ENCODE results near the gene SPEN. TPM values are rescaled to one million over a fixed set of nuclear protein-coding genes. Genes with fewer than 3 reads are reported as not detected.

SPEN gene
- 23.2 and 30.4 TPM in 2 replicates for total RNA-seq

GRCh38 chr1:15847100-15847892, at the start of gene SPEN:
Gene SPEN, plus strand, starts transcription at chr1:15847707. Its CDS starts 361 bp downstream, at chr1:15848068.

GRCh38 chr1:15807549-15807948, 40.0 kb upstream of the SPEN start, which contains the start of gene UQCRHL:
Gene UQCRHL, minus strand, starts transcription at chr1:15807649. Its CDS starts 0 bp downstream, at chr1:15807649.

DNA sequence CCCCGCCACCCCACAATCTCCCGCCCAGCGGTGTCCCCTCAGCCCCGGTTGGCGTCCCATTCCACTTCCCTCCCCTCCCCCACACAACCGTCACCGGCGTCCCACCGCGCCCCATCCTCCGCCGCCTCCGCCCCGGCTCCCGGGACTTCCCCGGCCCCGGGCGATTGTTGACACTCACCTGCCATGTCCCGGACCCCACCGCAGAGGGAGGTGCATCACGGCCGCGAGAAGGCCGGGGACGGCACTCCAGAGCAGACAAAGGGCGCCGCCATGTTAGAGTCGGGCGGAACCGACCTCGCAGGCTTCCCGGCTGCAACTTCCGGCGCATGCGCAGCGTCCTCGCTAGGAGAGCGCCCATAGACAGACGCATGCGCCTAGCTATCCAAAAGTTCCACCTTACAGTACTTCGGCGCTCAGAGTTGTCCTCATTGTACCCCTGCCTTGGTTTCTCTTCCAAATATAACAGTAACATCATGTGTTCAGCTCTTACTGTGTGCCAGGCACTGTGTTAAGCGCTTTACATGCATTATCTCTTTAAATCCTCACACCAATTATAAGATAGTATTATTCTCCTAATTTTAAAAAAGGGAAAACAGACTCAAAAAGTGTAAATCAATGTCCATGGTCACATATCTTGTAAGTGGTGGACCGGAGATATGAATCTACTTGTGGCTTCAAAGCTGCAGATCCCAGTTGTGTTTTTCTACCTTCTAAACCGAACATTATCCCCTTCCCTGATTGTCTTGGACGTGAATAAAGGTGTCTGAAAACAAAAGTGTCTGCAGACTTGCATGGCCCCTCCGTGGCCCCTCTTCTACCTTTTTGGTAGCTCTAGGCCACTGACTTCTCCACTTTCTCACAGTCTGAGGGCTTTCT, 128.5 kb downstream of the SPEN start, which contains the start of gene ZBTB17:
Gene ZBTB17, minus strand, starts transcription at position 297 of the 876 bp plus-strand sequence. CDS start 27,606 bp downstream, outside the sequence.

Other genes starting within 250 kb of the SPEN start
- gene DDI2, start 230.2 kb upstream of the SPEN start, total RNA-seq = 13.0 and 20.7 TPM in 2 replicates
- 63.7 and 75.2 TPM in 2 replicates for gene PLEKHM2, start 163.4 kb upstream of the SPEN start, total RNA-seq
- gene SLC25A34, start 111.4 kb upstream of the SPEN start, total RNA-seq = 0.21 and 0.48 TPM in 2 replicates
- not detected in 2 replicates for gene TMEM82, start 105.2 kb upstream of the SPEN start, total RNA-seq
- 74.6 and 288 TPM in 2 replicates for gene FBLIM1, start 88.9 kb upstream of the SPEN start, total RNA-seq
- gene UQCRHL, start 40.1 kb upstream of the SPEN start, total RNA-seq = 1.4 and 2.6 TPM in 2 replicates
- 32.4 and 66.3 TPM in 2 replicates for gene ZBTB17, start 128.4 kb downstream of the SPEN start, total RNA-seq
- gene SRARP, start 156.5 kb downstream of the SPEN start, total RNA-seq = not detected in 2 replicates
- gene HSPB7, start 170.3 kb downstream of the SPEN start, total RNA-seq = not detected in 2 replicates
- gene CLCNKA, start 174.3 kb downstream of the SPEN start, total RNA-seq = not detected in 2 replicates
- gene CLCNKB, start 196.1 kb downstream of the SPEN start, total RNA-seq = under 0.01 TPM in 1 of 2 replicates, not detected in the other
- 0.72 and 1.1 TPM in 2 replicates for gene FAM131C, start 225.9 kb downstream of the SPEN start, total RNA-seq

All from tracheal epithelial cell (primary cell).